ENCODE data around the gene TRAPPC3L.

DNA sequence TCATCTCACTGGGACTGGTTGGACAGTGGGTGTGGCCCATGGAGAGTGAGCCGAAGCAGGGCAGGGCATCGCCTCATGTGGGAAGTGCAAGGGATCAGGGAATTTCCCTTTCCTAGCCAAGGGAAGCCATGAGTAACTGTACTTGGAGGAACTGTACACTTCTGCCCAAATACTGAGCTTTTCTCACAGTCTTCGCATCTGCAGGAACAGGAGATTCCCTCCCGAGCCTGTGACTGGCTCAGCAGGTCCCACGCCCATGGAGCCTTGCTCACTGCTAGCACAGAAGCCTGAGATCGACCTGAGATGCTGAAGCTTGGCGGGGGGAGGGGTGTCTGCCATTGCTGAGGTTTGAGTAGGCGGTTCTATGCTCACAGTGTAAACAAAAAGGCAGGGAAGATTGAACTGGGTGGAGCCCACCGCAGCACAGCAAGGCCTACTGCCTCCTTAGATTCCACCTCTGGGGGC, 44.5 kb downstream of the TRAPPC3L start:
- no peak for TF ChIP-seq POLR2A (IDR thresholded peaks at IDR 0.05)
- TF ChIP-seq, protein P1, sequence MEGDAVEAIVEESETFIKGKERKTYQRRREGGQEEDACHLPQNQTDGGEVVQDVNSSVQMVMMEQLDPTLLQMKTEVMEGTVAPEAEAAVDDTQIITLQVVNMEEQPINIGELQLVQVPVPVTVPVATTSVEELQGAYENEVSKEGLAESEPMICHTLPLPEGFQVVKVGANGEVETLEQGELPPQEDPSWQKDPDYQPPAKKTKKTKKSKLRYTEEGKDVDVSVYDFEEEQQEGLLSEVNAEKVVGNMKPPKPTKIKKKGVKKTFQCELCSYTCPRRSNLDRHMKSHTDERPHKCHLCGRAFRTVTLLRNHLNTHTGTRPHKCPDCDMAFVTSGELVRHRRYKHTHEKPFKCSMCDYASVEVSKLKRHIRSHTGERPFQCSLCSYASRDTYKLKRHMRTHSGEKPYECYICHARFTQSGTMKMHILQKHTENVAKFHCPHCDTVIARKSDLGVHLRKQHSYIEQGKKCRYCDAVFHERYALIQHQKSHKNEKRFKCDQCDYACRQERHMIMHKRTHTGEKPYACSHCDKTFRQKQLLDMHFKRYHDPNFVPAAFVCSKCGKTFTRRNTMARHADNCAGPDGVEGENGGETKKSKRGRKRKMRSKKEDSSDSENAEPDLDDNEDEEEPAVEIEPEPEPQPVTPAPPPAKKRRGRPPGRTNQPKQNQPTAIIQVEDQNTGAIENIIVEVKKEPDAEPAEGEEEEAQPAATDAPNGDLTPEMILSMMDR (IDR thresholded peaks at IDR 0.05), result no peak
